DOHH2 (cell line): ENCODE results near the gene ANKRD66.

Experiments
- H3F3A ChIP-seq: fragments of 200-600 bp; sonication (generic), shearing (Covaris generic); 2 replicates; pipeline ENCODE4 v1.6.0; 2016; ENCODE audit warnings: antibody characterized with exemption, mild to moderate bottlenecking; ENCODE audit not compliant: control insufficient read depth, insufficient read depth
- H3K27ac ChIP-seq: fragments of 200-600 bp; sonication (generic); 2 replicates; pipeline ENCODE4 v1.5.1; 2014; ENCODE audit warnings: low read depth, mild to moderate bottlenecking, low read length, moderate library complexity
- H3K27me3 ChIP-seq: fragments of 200-600 bp; sonication (generic); 2 replicates; pipeline ENCODE4 v1.6.1; 2014; ENCODE audit warnings: mild to moderate bottlenecking, low read length, mixed read lengths; ENCODE audit not compliant: control insufficient read depth
- H3K36me3 ChIP-seq: fragments of 200-600 bp; sonication (generic); 2 replicates; pipeline ENCODE4 v1.6.1; 2014; ENCODE audit warnings: mild to moderate bottlenecking, low read length, moderate library complexity, mixed read lengths; ENCODE audit not compliant: control insufficient read depth
- H3K4me1 ChIP-seq: fragments of 200-600 bp; sonication (generic); 2 replicates; pipeline ENCODE4 v1.6.1; 2014; ENCODE audit warnings: mild to moderate bottlenecking, low read length, mixed read lengths; ENCODE audit not compliant: control insufficient read depth
- H3K4me2 ChIP-seq: fragments of 200-600 bp; sonication (generic); 2 replicates; pipeline ENCODE4 v1.6.0; 2014; ENCODE audit warnings: mild to moderate bottlenecking, low read length, moderate library complexity
- H3K4me3 ChIP-seq: fragments of 200-600 bp; sonication (generic); 2 replicates; pipeline ENCODE4 v1.5.1; 2014; ENCODE audit warnings: mild to moderate bottlenecking, low read length, mixed read lengths
- H3K79me2 ChIP-seq: fragments of 200-600 bp; sonication (generic); 2 replicates; pipeline ENCODE4 v1.6.1; 2014; ENCODE audit warnings: mild to moderate bottlenecking, low read length, mixed read lengths; ENCODE audit not compliant: control insufficient read depth
- H3K9me2 ChIP-seq: fragments of 200-600 bp; sonication (generic); replicated peaks from 2 replicates; pipeline ENCODE4 v1.6.1; 2014; ENCODE audit warnings: mild to moderate bottlenecking, low read length, mixed read lengths; ENCODE audit not compliant: control insufficient read depth
- H3K9me3 ChIP-seq: fragments of 200-600 bp; sonication (generic); 2 replicates; pipeline ENCODE4 v1.6.1; 2014; ENCODE audit warnings: antibody characterized with exemption, low read length, mixed read lengths; ENCODE audit not compliant: control insufficient read depth, insufficient read depth
- H4K20me1 ChIP-seq: fragments of 200-600 bp; sonication (generic); 2 replicates; pipeline ENCODE4 v1.6.0; 2014; ENCODE audit warnings: low read depth, mild to moderate bottlenecking, antibody characterized with exemption, low read length, moderate library complexity; ENCODE audit not compliant: control insufficient read depth, insufficient read depth
- EZH2phosphoT487 ChIP-seq: fragments of 200-600 bp; sonication (generic); IDR thresholded peaks from 2 replicates; pipeline ENCODE4 v1.6.1; 2017; ENCODE audit warnings: borderline replicate concordance, mild to moderate bottlenecking, antibody characterized with exemption, low read length, moderate library complexity, mixed read lengths
- TF ChIP-seq, protein P1 (sequence below): fragments of 200-600 bp; sonication (generic); IDR thresholded peaks from one replicate; pipeline ENCODE4 v1.5.1; 2014; ENCODE audit warnings: antibody characterized with exemption, mild to moderate bottlenecking, low read depth, low read length; ENCODE audit not compliant: poor library complexity, severe bottlenecking

Gene ANKRD66

DNA sequence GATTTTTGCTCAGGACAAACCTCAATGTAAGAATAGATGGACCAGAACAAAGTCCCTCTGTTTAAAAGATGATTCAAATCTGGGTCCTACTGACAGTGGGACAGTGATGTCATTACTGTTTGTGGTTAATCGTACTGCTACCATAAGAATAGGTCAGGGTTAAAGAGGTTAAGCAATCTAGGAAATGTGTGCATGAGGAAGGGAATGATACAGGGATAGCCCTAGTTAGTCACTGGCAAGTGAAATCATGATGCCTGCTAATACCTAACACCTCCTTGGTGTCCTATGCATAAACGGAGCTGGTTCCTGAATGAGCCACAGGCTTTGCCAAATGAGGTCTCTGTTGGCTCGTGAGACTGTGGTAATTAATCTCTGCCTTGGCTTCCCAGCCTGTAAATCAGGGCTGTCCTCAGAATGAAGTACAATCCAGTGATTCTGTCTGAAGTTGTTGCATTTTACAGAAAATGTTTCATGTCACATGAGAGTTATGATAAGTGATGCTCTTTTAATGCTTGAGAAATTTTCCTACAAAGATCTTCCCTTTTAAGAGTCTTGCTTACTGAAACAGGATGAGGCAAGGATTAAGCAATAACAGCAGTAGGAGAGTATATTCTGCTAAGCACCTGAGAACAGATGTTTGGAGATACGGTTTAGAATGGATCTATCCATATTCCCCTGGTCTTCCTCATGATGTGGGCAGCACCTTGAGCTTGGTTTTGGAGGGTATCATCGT, 50.3 kb downstream of the ANKRD66 start:
- no peak overlapping the region for H3K4me2 ChIP-seq
- H3K36me3 ChIP-seq, result no peaks in the 10 kb centered on the region
- no peak for TF ChIP-seq EZH2phosphoT487
- TF ChIP-seq, protein P1, sequence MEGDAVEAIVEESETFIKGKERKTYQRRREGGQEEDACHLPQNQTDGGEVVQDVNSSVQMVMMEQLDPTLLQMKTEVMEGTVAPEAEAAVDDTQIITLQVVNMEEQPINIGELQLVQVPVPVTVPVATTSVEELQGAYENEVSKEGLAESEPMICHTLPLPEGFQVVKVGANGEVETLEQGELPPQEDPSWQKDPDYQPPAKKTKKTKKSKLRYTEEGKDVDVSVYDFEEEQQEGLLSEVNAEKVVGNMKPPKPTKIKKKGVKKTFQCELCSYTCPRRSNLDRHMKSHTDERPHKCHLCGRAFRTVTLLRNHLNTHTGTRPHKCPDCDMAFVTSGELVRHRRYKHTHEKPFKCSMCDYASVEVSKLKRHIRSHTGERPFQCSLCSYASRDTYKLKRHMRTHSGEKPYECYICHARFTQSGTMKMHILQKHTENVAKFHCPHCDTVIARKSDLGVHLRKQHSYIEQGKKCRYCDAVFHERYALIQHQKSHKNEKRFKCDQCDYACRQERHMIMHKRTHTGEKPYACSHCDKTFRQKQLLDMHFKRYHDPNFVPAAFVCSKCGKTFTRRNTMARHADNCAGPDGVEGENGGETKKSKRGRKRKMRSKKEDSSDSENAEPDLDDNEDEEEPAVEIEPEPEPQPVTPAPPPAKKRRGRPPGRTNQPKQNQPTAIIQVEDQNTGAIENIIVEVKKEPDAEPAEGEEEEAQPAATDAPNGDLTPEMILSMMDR, result no peak
- H3K4me3 ChIP-seq, result no peak overlapping the region
- no peaks in the 10 kb centered on the region for H3F3A ChIP-seq
- no peak overlapping the region for H3K27ac ChIP-seq
- no peaks in the 10 kb centered on the region for H3K9me2 ChIP-seq
- H3K4me1 ChIP-seq, result no peaks in the 10 kb centered on the region
- no peaks in the 10 kb centered on the region for H3K9me3 ChIP-seq
- no peaks in the 10 kb centered on the region for H3K27me3 ChIP-seq
- no peaks in the 10 kb centered on the region for H3K79me2 ChIP-seq
- H4K20me1 ChIP-seq, result no peaks in the 10 kb centered on the region

DNA sequence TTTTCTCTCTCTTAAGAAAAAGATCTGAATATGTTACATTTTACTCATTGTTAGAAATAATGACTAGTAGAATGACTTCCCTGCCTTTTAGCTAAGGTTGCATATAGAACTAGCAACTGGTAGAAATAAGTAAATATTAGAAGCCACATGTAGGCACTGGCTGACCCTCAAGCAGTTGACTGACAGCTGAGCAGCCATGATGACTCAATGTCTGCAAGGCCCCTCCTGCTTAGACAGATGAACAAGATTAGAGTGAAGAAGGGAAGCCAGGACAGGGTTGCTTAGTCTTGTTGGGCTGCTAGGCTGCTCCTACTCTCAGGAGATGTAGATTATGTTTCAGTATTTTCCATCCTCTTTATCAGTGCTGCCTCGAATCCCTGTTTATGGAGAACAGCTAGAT, 52.9 kb downstream of the ANKRD66 start:
- TF ChIP-seq, protein P1, result no peak
- TF ChIP-seq EZH2phosphoT487, result no peak
- no peaks in the 10 kb centered on the region for H3F3A ChIP-seq
- no peak overlapping the region for H3K4me3 ChIP-seq
- H3K9me3 ChIP-seq, result no peaks in the 10 kb centered on the region
- H3K79me2 ChIP-seq, result no peaks in the 10 kb centered on the region
- no peak overlapping the region for H3K4me2 ChIP-seq
- H4K20me1 ChIP-seq, result no peaks in the 10 kb centered on the region
- H3K36me3 ChIP-seq, result no peaks in the 10 kb centered on the region
- no peaks in the 10 kb centered on the region; the same call in 1 of the 2 replicates for H3K27me3 ChIP-seq
- H3K4me1 ChIP-seq, result no peaks in the 10 kb centered on the region
- no peaks in the 10 kb centered on the region for H3K9me2 ChIP-seq
- H3K27ac ChIP-seq, result no peak overlapping the region

DNA sequence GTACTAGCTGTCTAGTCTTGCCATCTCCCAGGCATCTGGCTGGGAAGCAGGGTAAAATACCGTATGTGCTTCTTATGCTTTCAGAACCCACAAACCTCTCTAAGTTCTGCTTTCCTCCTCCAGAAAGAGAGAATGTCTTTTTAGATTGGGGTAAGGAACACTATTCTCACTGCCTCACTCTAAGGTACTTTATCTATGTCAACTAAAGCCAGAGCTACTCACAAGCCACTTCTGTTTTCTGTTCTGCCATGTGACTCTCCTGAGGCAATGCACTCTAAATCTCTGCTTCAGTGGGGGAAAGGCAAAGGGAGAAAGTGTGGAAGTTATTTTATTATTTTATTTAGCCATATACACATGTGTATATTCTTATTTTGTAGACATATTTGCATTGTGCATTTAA, 62.1 kb downstream of the ANKRD66 start:
- no peaks in the 10 kb centered on the region for H3K4me1 ChIP-seq
- no peak overlapping the region for H3K4me2 ChIP-seq
- no peaks in the 10 kb centered on the region for H3F3A ChIP-seq
- H3K27ac ChIP-seq, result no peak overlapping the region
- no peaks in the 10 kb centered on the region for H4K20me1 ChIP-seq
- H3K79me2 ChIP-seq, result no peaks in the 10 kb centered on the region
- H3K36me3 ChIP-seq, result no peaks in the 10 kb centered on the region
- TF ChIP-seq EZH2phosphoT487, result no peak
- TF ChIP-seq, protein P1, result no peak
- H3K9me2 ChIP-seq, result no peaks in the 10 kb centered on the region
- H3K27me3 ChIP-seq, result peaks cover 10% of the 10 kb centered on the region
- no peaks in the 10 kb centered on the region for H3K9me3 ChIP-seq
- no peak overlapping the region for H3K4me3 ChIP-seq
